Astrocyte of the spinal cord (primary cell): ENCODE results near the gene DLX5.

Experiments
- DNase-seq: peaks from one replicate; pipeline ENCODE4 v3.0.0; 2011; ENCODE audit warnings: low read depth, low spot score
- H3K4me3 ChIP-seq: 2 replicates; pipeline ENCODE4 v1.5.1; 2011; ENCODE audit warnings: low read depth, mild to moderate bottlenecking, low read length, moderate library complexity
- CTCF ChIP-seq: IDR thresholded peaks from 2 replicates; pipeline ENCODE4 v1.5.1; 2012; ENCODE audit warnings: low read depth, mild to moderate bottlenecking, low read length, inconsistent platforms
- in situ Hi-C: cut with HindIII; loops from 2 replicates; pipeline ENCODE4 v1.10.0; 2017; ENCODE audit warnings: low sequenced_read_pairs

The DLX5 gene

GRCh38 chr7:96993980-96994379 lies 30.7 kb downstream of the DLX5 start:
- DNase-seq, result no peak
- no peak for TF ChIP-seq CTCF
- no peak overlapping the region for H3K4me3 ChIP-seq
- in situ Hi-C loops, result no loop called here

GRCh38 chr7:96993094-96993865 lies 31.4 kb downstream of the DLX5 start:
- no peak for TF ChIP-seq CTCF
- no peak for DNase-seq
- no peak overlapping the region for H3K4me3 ChIP-seq
- in situ Hi-C loops, result no loop called here

GRCh38 chr7:96992192-96993005 lies 32.2 kb downstream of the DLX5 start:
- in situ Hi-C loops, result no loop called here
- H3K4me3 ChIP-seq, result no peak overlapping the region
- no peak for DNase-seq
- no peak for TF ChIP-seq CTCF

- no peak for DNase-seq
- in situ Hi-C loops, result no loop called here
- no peak for TF ChIP-seq CTCF
- H3K4me3 ChIP-seq, result no peak overlapping the region
Observed at GRCh38 chr7:96991546-96992191, 33.0 kb downstream of the DLX5 start.

GRCh38 chr7:96989859-96990317 lies 34.7 kb downstream of the DLX5 start:
- no peak overlapping the region for H3K4me3 ChIP-seq
- DNase-seq, result no peak
- in situ Hi-C loops, result no loop called here
- TF ChIP-seq CTCF, result no peak

- TF ChIP-seq CTCF, result no peak
- in situ Hi-C loops, result no loop called here
- no peak for DNase-seq
- H3K4me3 ChIP-seq, result no peak overlapping the region
Observed at GRCh38 chr7:96989241-96989858, 35.3 kb downstream of the DLX5 start.
